Activated CD4-positive, alpha-beta T cell treated with anti-CD3 and anti-CD28 coated beads for 36 hours (primary cell): ENCODE results near the gene GRID1. TPM values are rescaled to one million over a fixed set of nuclear protein-coding genes. Genes with fewer than 3 reads are reported as not detected.

Source experiments
- ATAC-seq: fragments of 200-7000 bp; cut with Tn5 transposase; one replicate; pipeline ENCODE4 v1.10.0; 2021; ENCODE audit warnings: mild to moderate bottlenecking, moderate library complexity
- CTCF ChIA-PET: fragments of 350-600 bp; sonication (Branson Sonifier 250); formaldehyde crosslinking; loops from one replicate; lab custom pipeline; 2021; ENCODE audit warnings: antibody characterized with exemption; lab: Charles Lee
- POLR2A ChIA-PET: fragments of 350-600 bp; sonication (Branson Sonifier 250); formaldehyde crosslinking; loops from one replicate; lab custom pipeline; 2021; ENCODE audit warnings: antibody characterized with exemption, inconsistent platforms; lab: Charles Lee
- DNase-seq: peaks from one replicate; pipeline ENCODE4 v3.0.0-alpha.2; 2020
- H3K27ac Mint-ChIP-seq: one replicate; pipeline ENCODE4 v1.8.0; 2021; ENCODE audit warnings: mixed read lengths
- H3K27me3 Mint-ChIP-seq: one replicate; pipeline ENCODE4 v1.8.0; 2021; ENCODE audit warnings: mixed read lengths
- H3K36me3 Mint-ChIP-seq: one replicate; pipeline ENCODE4 v1.8.0; 2021; ENCODE audit warnings: low read depth, mixed read lengths
- H3K4me1 Mint-ChIP-seq: one replicate; pipeline ENCODE4 v1.8.0; 2021; ENCODE audit warnings: mixed read lengths
- H3K4me3 Mint-ChIP-seq: one replicate; pipeline ENCODE4 v1.8.0; 2021; ENCODE audit warnings: mild to moderate bottlenecking, moderate library complexity, mixed read lengths
- H3K9me3 Mint-ChIP-seq: one replicate; pipeline ENCODE4 v1.8.0; 2021; ENCODE audit warnings: low read depth, mixed read lengths
- intact Hi-C, 2 experiments: fragments of 100-400 bp; cut with DNase I in 1 of 2; cut with micrococcal nuclease in 1 of 2; formaldehyde crosslinking; loops; one replicate each; pipeline versions ENCODE4 v1.14.2 to v1.15.1; 2022 to 2024; cut with DNase I, micrococcal nuclease
- total RNA-seq, 2 experiments: library from RNA; stranded (reverse); gene quantifications; one replicate each; pipeline ENCODE4 v1.2.3, GENCODE V29; 2021

The GRID1 gene
- total RNA-seq, 2 experiments from 2014 or later = not detected

GRCh38 chr10:86234107-86234506 is 132.5 kb downstream of the GRID1 start:
- ChIA-PET CTCF (no interaction called here), POLR2A (no interaction called here)
- Mint-ChIP-seq H3K4me1 (no peaks in the 10 kb centered on the region), H3K27ac (no peak overlapping the region), H3K9me3 (peaks cover 4% of the 10 kb centered on the region), H3K27me3 (no peaks in the 10 kb centered on the region), H3K4me3 (no peak overlapping the region), H3K36me3 (peaks cover 2% of the 10 kb centered on the region)
- intact Hi-C loops = no loop called here
- ATAC-seq (no peak), DNase-seq (no peak)

- no peak for ATAC-seq
- no peaks in the 10 kb centered on the region for H3K4me1 Mint-ChIP-seq
- intact Hi-C loops = no loop called here
- H3K27ac Mint-ChIP-seq = no peak overlapping the region
- no peak for DNase-seq
- H3K27me3 Mint-ChIP-seq = no peaks in the 10 kb centered on the region
- no peak overlapping the region for H3K4me3 Mint-ChIP-seq
- POLR2A ChIA-PET = no interaction called here
- peaks cover 4% of the 10 kb centered on the region for H3K9me3 Mint-ChIP-seq
- H3K36me3 Mint-ChIP-seq = peaks cover 2% of the 10 kb centered on the region
- CTCF ChIA-PET = no interaction called here
These were observed 133.5 kb downstream of the GRID1 start for GRCh38 chr10:86233131-86233530.

- Mint-ChIP-seq H3K27me3 (no peaks in the 10 kb centered on the region), H3K36me3 (no peaks in the 10 kb centered on the region), H3K9me3 (peaks cover 1% of the 10 kb centered on the region), H3K4me3 (no peak overlapping the region), H3K4me1 (no peaks in the 10 kb centered on the region), H3K27ac (no peak overlapping the region)
- ATAC-seq (no peak), DNase-seq (no peak)
- POLR2A ChIA-PET = no interaction called here
- intact Hi-C loops = no loop called here
- CTCF ChIA-PET = no interaction called here
These were observed 134.0 kb downstream of the GRID1 start for GRCh38 chr10:86232644-86233043.

GRCh38 chr10:86231796-86232560 is 134.6 kb downstream of the GRID1 start:
- no peaks in the 10 kb centered on the region for H3K4me1 Mint-ChIP-seq
- ATAC-seq (no peak), DNase-seq (no peak)
- no peaks in the 10 kb centered on the region for H3K9me3 Mint-ChIP-seq
- POLR2A ChIA-PET = no interaction called here
- no peaks in the 10 kb centered on the region for H3K36me3 Mint-ChIP-seq
- intact Hi-C loops = no loop called here
- no peaks in the 10 kb centered on the region for H3K27me3 Mint-ChIP-seq
- no peak overlapping the region for H3K27ac Mint-ChIP-seq
- CTCF ChIA-PET = no interaction called here
- no peak overlapping the region for H3K4me3 Mint-ChIP-seq

- H3K4me3 Mint-ChIP-seq = no peak overlapping the region
- no peak for DNase-seq
- H3K27ac Mint-ChIP-seq = no peak overlapping the region
- H3K9me3 Mint-ChIP-seq = no peaks in the 10 kb centered on the region
- H3K36me3 Mint-ChIP-seq = no peaks in the 10 kb centered on the region
- no peaks in the 10 kb centered on the region for H3K4me1 Mint-ChIP-seq
- ATAC-seq = no peak
- ChIA-PET CTCF (no interaction called here), POLR2A (no interaction called here)
- H3K27me3 Mint-ChIP-seq = no peaks in the 10 kb centered on the region
- intact Hi-C loops = no loop called here
These were observed 135.9 kb downstream of the GRID1 start for GRCh38 chr10:86230557-86231180.

GRCh38 chr10:86229811-86230556 is 136.6 kb downstream of the GRID1 start:
- no peak overlapping the region for H3K4me3 Mint-ChIP-seq
- no peak overlapping the region for H3K27ac Mint-ChIP-seq
- DNase-seq (no peak), ATAC-seq (no peak)
- no peaks in the 10 kb centered on the region for H3K36me3 Mint-ChIP-seq
- intact Hi-C loops = no loop called here
- POLR2A ChIA-PET = no interaction called here
- H3K9me3 Mint-ChIP-seq = no peaks in the 10 kb centered on the region
- CTCF ChIA-PET = interaction anchor here (0.6 kb wide), 1 partner anchor 52 kb away, joined by 4 read pairs; no protein-coding TSS in a partner anchor
- H3K27me3 Mint-ChIP-seq = no peaks in the 10 kb centered on the region
- H3K4me1 Mint-ChIP-seq = no peaks in the 10 kb centered on the region

GRCh38 chr10:86229376-86229775 is 137.2 kb downstream of the GRID1 start:
- CTCF ChIA-PET = interaction anchor here (0.6 kb wide), 1 partner anchor 52 kb away, joined by 4 read pairs; no protein-coding TSS in a partner anchor
- ATAC-seq = no peak
- Mint-ChIP-seq H3K27ac (no peak overlapping the region), H3K27me3 (no peaks in the 10 kb centered on the region), H3K4me1 (no peaks in the 10 kb centered on the region), H3K4me3 (no peak overlapping the region), H3K36me3 (no peaks in the 10 kb centered on the region), H3K9me3 (no peaks in the 10 kb centered on the region)
- POLR2A ChIA-PET = no interaction called here
- no peak for DNase-seq
- intact Hi-C loops = no loop called here

GRCh38 chr10:86227501-86228258 is 138.9 kb downstream of the GRID1 start:
- ChIA-PET POLR2A (no interaction called here), CTCF (interaction anchor here (0.7 kb wide), 1 partner anchor 1042 kb away, joined by 4 read pairs; no protein-coding TSS in a partner anchor)
- no peaks in the 10 kb centered on the region for H3K9me3 Mint-ChIP-seq
- no peak for DNase-seq
- ATAC-seq = no peak
- H3K36me3 Mint-ChIP-seq = no peaks in the 10 kb centered on the region
- no peaks in the 10 kb centered on the region for H3K27me3 Mint-ChIP-seq
- no peak overlapping the region for H3K4me3 Mint-ChIP-seq
- intact Hi-C loops = no loop called here
- no peaks in the 10 kb centered on the region for H3K4me1 Mint-ChIP-seq
- no peak overlapping the region for H3K27ac Mint-ChIP-seq

GRCh38 chr10:86226781-86227201 is 139.8 kb downstream of the GRID1 start:
- Mint-ChIP-seq H3K27ac (no peak overlapping the region), H3K4me1 (no peaks in the 10 kb centered on the region), H3K4me3 (no peak overlapping the region), H3K36me3 (no peaks in the 10 kb centered on the region), H3K9me3 (no peaks in the 10 kb centered on the region), H3K27me3 (no peaks in the 10 kb centered on the region)
- ATAC-seq = no peak
- CTCF ChIA-PET = interaction anchor here (0.7 kb wide), 1 partner anchor 1042 kb away, joined by 4 read pairs; no protein-coding TSS in a partner anchor
- POLR2A ChIA-PET = no interaction called here
- DNase-seq = no peak
- intact Hi-C loops = no loop called here

GRCh38 chr10:86226016-86226415 is 140.6 kb downstream of the GRID1 start:
- ChIA-PET CTCF (interaction anchor here (0.8 kb wide), 1 partner anchor 145 kb away, joined by 3 read pairs; no protein-coding TSS in a partner anchor), POLR2A (no interaction called here)
- Mint-ChIP-seq H3K4me1 (no peaks in the 10 kb centered on the region), H3K27me3 (no peaks in the 10 kb centered on the region), H3K9me3 (no peaks in the 10 kb centered on the region), H3K4me3 (no peak overlapping the region), H3K27ac (no peak overlapping the region), H3K36me3 (no peaks in the 10 kb centered on the region)
- no peak for ATAC-seq
- DNase-seq = no peak
- intact Hi-C loops = no loop called here
